Lung microvascular endothelial cell (primary cell): ENCODE results near the gene LRRC45. TPM values are rescaled to one million over a fixed set of nuclear protein-coding genes. Genes with fewer than 3 reads are reported as not detected.

Experiments used
- DNase-seq, 2 donors: peaks; one replicate each; pipeline versions ENCODE4 v3.0.0 to v3.0.0-alpha.2; 2010; ENCODE audit warnings: low read depth in 2 of 2
- total RNA-seq: library from RNA; depleted of rRNA; stranded (reverse); fragments of >200 nt; gene quantifications from 2 replicates; pipeline ENCODE4 v1.2.1, GENCODE V29; 2014

The LRRC45 gene
- total RNA-seq, 1 donor from 2014 or later = 8.3 TPM

GRCh38 chr17:82050152-82050760 lies 27.2 kb downstream of the LRRC45 start:
- DNase-seq = no peak

- peak in 1 of 2 donors; percentile 23 for DNase-seq
These were observed 27.9 kb downstream of the LRRC45 start for GRCh38 chr17:82050761-82051641.

GRCh38 chr17:82051776-82052637 lies 28.9 kb downstream of the LRRC45 start, which contains the start of the genes GPS1 and RFNG:
Gene GPS1 (plus strand): TSS chr17:82051898. CDS start chr17:82051932, 34 bp downstream.
Gene RFNG (minus strand): TSS chr17:82051811. CDS start chr17:82051766, 45 bp downstream.
- peak; percentile 57 to 58 for DNase-seq

- DNase-seq = peak in 1 of 2 donors; percentile 15
These were observed 29.5 kb downstream of the LRRC45 start for GRCh38 chr17:82052638-82053059.

- no peak for DNase-seq
These were observed 30.0 kb downstream of the LRRC45 start for GRCh38 chr17:82053130-82053529.

- DNase-seq = no peak
These were observed 30.6 kb downstream of the LRRC45 start for GRCh38 chr17:82053556-82054263.

- DNase-seq = no peak
These were observed 31.4 kb downstream of the LRRC45 start for GRCh38 chr17:82054351-82055022.

- no peak for DNase-seq
These were observed 32.2 kb downstream of the LRRC45 start for GRCh38 chr17:82055023-82055964.

GRCh38 chr17:82055965-82056728 lies 33.0 kb downstream of the LRRC45 start:
- no peak for DNase-seq

- no peak for DNase-seq
These were observed 33.9 kb downstream of the LRRC45 start for GRCh38 chr17:82056729-82057621.

- no peak for DNase-seq
These were observed 35.2 kb downstream of the LRRC45 start for GRCh38 chr17:82058230-82058854.

GRCh38 chr17:82058855-82059249 lies 35.7 kb downstream of the LRRC45 start:
- DNase-seq = no peak

GRCh38 chr17:82059272-82060000 lies 36.3 kb downstream of the LRRC45 start:
- DNase-seq = no peak

GRCh38 chr17:82060001-82060380 lies 36.9 kb downstream of the LRRC45 start:
- no peak for DNase-seq

- no peak for DNase-seq
These were observed 37.5 kb downstream of the LRRC45 start for GRCh38 chr17:82060614-82061013.
